Measurements from ENCODE around the gene BRIP1. TPM values are rescaled to one million over a fixed set of nuclear protein-coding genes. Genes with fewer than 3 reads are reported as not detected.

BRIP1 gene
- total RNA-seq, 1 experiment from 2014 or later, result 30.2 TPM

DNA sequence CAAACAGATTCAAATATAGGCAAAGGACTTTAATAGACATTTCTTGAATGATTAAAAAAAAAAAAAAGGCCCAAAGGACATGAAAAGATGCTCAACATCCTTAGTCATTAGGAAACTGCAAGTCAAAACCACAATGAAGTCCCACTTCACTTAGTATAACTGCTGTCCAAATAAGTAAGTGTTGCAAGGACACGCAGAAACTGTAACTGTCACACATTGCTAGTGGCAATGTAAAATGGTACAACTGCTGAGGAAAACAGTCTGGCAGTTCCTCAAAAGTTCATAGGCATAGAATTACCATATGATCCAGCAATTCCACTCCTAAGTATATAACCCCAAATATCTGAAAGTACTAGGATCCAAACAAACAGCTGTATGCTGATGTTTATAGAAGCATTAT, 112.7 kb downstream of the BRIP1 start:
- Histone ChIP-seq H3K4me3 (ENCODE audit: low read depth, low read length, poor library complexity, severe bottlenecking) (no peak overlapping the region), H3K36me3 (ENCODE audit: insufficient read depth, low read length, poor library complexity, severe bottlenecking) (peaks cover 8% of the 10 kb centered on the region), H3K27ac (ENCODE audit: low read depth, low read length, poor library complexity, severe bottlenecking) (no peak overlapping the region), H3K4me1 (ENCODE audit: insufficient read depth, low read length, poor library complexity, severe bottlenecking) (peaks cover 6% of the 10 kb centered on the region), H3K9me3 (ENCODE audit: low read depth, low read length, poor library complexity, severe bottlenecking) (peaks cover 13% of the 10 kb centered on the region), H3K27me3 (replicated peaks; ENCODE audit: insufficient read depth, low read depth, low read length, poor library complexity) (no peaks in the 10 kb centered on the region)
- POLR2A ChIA-PET (ENCODE audit: low non-redundant PET), result no interaction called here
- CTCF ChIA-PET, result no interaction called here
- DNase-seq (ENCODE audit: low spot score), result no peak
- BruUV-seq (replicated peaks), result no TSS peak
- intact Hi-C loops (cut with micrococcal nuclease; ENCODE audit: unreplicated experiment), result no loop called here
- TF ChIP-seq EZH2 (IDR thresholded peaks at IDR 0.05; ENCODE audit: borderline replicate concordance, low read depth, low read length, poor library complexity, severe bottlenecking), result no peak
- TF ChIP-seq, protein P1, sequence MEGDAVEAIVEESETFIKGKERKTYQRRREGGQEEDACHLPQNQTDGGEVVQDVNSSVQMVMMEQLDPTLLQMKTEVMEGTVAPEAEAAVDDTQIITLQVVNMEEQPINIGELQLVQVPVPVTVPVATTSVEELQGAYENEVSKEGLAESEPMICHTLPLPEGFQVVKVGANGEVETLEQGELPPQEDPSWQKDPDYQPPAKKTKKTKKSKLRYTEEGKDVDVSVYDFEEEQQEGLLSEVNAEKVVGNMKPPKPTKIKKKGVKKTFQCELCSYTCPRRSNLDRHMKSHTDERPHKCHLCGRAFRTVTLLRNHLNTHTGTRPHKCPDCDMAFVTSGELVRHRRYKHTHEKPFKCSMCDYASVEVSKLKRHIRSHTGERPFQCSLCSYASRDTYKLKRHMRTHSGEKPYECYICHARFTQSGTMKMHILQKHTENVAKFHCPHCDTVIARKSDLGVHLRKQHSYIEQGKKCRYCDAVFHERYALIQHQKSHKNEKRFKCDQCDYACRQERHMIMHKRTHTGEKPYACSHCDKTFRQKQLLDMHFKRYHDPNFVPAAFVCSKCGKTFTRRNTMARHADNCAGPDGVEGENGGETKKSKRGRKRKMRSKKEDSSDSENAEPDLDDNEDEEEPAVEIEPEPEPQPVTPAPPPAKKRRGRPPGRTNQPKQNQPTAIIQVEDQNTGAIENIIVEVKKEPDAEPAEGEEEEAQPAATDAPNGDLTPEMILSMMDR (conservative IDR thresholded peaks at IDR 0.05; ENCODE audit: low read depth, low read length), result no peak

DNA sequence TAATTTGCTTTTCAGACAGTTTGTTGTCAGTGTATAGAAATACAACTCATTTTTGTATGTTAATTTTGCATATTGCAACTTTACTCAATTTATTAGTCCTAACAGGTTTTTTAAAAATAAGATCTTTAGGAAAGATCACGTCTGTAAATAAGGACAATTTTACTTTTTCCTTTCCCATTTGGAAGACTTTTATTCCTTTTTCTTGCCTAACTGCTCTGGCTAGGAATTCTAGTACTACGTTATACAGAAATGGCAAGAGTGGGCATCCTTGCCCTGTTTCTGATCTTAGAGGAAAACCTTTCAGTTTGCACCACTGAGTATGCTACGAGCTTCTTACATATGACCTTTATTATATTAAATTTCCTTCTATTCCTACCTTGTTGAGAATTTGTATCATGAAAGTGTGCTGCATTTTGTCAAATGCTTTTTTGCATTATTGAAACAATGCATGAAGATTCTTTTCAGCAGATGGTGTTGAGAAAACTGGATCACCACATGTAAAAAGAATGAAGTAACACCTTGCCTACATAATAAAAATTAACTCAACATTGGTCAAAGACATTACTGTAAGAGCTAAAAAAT, 113.4 kb downstream of the BRIP1 start:
- H3K36me3 ChIP-seq (ENCODE audit: insufficient read depth, low read length, poor library complexity, severe bottlenecking), result peaks cover 8% of the 10 kb centered on the region
- no peaks in the 10 kb centered on the region for H3K27me3 ChIP-seq (replicated peaks; ENCODE audit: insufficient read depth, low read depth, low read length, poor library complexity)
- CTCF ChIA-PET, result no interaction called here
- DNase-seq (ENCODE audit: low spot score), result no peak
- no peak overlapping the region for H3K4me3 ChIP-seq (ENCODE audit: low read depth, low read length, poor library complexity, severe bottlenecking)
- no TSS peak for BruUV-seq (replicated peaks)
- POLR2A ChIA-PET (ENCODE audit: low non-redundant PET), result no interaction called here
- TF ChIP-seq, protein P1 (conservative IDR thresholded peaks at IDR 0.05; ENCODE audit: low read depth, low read length), result no peak
- TF ChIP-seq EZH2 (IDR thresholded peaks at IDR 0.05; ENCODE audit: borderline replicate concordance, low read depth, low read length, poor library complexity, severe bottlenecking), result no peak
- no peak overlapping the region for H3K27ac ChIP-seq (ENCODE audit: low read depth, low read length, poor library complexity, severe bottlenecking)
- H3K4me1 ChIP-seq (ENCODE audit: insufficient read depth, low read length, poor library complexity, severe bottlenecking), result peaks cover 4% of the 10 kb centered on the region
- peaks cover 13% of the 10 kb centered on the region for H3K9me3 ChIP-seq (ENCODE audit: low read depth, low read length, poor library complexity, severe bottlenecking)
- intact Hi-C loops (cut with micrococcal nuclease; ENCODE audit: unreplicated experiment), result no loop called here

DNA sequence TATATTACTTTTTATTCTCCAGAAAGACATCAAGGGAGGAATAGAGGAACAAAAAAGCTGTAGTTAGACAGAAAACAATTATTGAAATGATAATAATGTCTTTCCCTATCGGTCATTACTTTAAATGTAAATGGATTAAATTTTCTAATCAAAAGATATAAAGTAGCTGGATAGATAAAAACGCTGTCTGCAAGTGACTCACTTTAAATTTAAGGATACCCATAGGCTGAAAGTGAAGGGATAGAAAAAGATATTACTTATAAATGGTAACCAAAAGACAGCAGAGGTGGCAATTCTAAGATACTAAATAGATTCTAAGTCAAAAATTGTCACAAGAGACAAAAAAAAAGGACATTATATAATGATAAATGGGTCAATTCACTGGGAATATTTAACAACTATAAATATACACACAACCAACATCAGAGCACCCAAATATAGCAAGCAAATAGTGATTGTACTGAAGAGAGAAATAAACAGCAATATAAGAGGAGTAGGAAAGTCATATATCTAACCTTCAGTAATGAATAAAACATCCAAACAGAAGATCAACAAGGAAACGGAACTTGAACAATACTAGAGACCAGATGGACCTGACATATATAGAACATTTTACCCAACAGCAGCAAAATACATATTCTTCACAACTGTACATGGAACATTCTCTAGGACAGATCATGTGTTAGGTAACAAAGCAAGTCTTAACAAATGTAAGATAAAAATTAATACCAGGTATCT, 116.9 kb downstream of the BRIP1 start:
- CTCF ChIA-PET, result no interaction called here

More for the DNA sequence above, 116.9 kb downstream of the BRIP1 start:
- POLR2A ChIA-PET (ENCODE audit: low non-redundant PET), result no interaction called here
- DNase-seq (ENCODE audit: low spot score), result no peak
- BruUV-seq (replicated peaks), result no TSS peak
- Histone ChIP-seq H3K27ac (ENCODE audit: low read depth, low read length, poor library complexity, severe bottlenecking) (no peak overlapping the region), H3K4me3 (ENCODE audit: low read depth, low read length, poor library complexity, severe bottlenecking) (no peak overlapping the region), H3K4me1 (ENCODE audit: insufficient read depth, low read length, poor library complexity, severe bottlenecking) (no peaks in the 10 kb centered on the region), H3K36me3 (ENCODE audit: insufficient read depth, low read length, poor library complexity, severe bottlenecking) (peaks cover 16% of the 10 kb centered on the region), H3K9me3 (ENCODE audit: low read depth, low read length, poor library complexity, severe bottlenecking) (peaks cover 20% of the 10 kb centered on the region), H3K27me3 (replicated peaks; ENCODE audit: insufficient read depth, low read depth, low read length, poor library complexity) (no peaks in the 10 kb centered on the region)
- TF ChIP-seq, protein P1 (conservative IDR thresholded peaks at IDR 0.05; ENCODE audit: low read depth, low read length), result no peak
- no peak for TF ChIP-seq EZH2 (IDR thresholded peaks at IDR 0.05; ENCODE audit: borderline replicate concordance, low read depth, low read length, poor library complexity, severe bottlenecking)
- intact Hi-C loops (cut with micrococcal nuclease; ENCODE audit: unreplicated experiment), result no loop called here

All from A673 (cell line).